Limb (tissue), 2 donors: Measurements from ENCODE around the gene OGDH.
"Not testable (repeated sequence)": the region's sequence is repeated elsewhere in the genome, so short reads cannot be mapped to it uniquely, and the experiment has no call there.

ENCODE experiments used
- DNase-seq, 2 donors: peaks; one replicate each; pipeline ENCODE4 v3.0.0-alpha.2; 2016; ENCODE audit errors: extremely low spot score in 2 of 2

The OGDH gene

DNA sequence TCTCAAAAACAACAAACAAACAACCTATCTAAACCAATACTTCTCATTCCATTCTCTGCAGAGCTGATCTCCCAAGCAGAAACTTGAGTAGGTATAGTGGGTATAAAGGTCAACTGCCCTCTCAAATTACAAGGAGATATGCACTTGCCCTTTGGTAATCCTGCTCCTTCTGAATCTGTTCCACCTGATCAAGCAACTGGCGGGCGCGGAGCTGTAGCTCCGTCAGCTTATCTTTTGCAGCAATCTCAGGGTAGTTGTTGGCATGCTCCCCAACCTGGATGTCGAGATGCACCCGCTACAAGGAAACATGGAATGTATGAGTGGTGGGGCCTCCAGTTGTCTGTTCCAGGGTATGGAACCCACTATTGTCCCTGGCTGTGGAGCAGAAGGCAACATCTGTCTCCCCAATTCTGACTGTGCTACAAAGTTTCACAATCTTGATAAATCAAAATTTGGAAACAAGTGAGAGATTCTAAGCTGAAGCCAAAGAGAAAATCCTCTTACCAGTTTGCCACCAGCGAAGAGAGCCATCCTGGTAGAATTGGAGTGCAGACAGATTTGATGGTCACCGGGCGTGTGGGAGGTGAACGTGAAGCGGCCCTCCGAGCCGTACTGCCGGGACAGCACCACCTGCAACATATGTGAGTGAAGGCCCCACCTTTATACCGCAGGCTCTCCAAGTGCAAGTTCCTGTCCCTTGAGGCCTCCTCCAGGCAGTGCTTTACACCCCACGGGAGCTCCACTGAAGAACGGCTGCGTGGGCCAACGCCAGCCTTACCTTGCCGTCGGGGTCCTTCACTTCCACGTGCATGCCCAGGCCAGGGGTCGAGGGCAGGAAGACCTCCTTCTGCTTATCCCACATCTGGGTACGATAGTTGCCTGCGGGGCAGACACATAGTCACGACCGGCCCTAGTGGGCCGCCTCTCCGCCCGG, 25.2 kb upstream of the OGDH start:
- DNase-seq: no peak

DNA sequence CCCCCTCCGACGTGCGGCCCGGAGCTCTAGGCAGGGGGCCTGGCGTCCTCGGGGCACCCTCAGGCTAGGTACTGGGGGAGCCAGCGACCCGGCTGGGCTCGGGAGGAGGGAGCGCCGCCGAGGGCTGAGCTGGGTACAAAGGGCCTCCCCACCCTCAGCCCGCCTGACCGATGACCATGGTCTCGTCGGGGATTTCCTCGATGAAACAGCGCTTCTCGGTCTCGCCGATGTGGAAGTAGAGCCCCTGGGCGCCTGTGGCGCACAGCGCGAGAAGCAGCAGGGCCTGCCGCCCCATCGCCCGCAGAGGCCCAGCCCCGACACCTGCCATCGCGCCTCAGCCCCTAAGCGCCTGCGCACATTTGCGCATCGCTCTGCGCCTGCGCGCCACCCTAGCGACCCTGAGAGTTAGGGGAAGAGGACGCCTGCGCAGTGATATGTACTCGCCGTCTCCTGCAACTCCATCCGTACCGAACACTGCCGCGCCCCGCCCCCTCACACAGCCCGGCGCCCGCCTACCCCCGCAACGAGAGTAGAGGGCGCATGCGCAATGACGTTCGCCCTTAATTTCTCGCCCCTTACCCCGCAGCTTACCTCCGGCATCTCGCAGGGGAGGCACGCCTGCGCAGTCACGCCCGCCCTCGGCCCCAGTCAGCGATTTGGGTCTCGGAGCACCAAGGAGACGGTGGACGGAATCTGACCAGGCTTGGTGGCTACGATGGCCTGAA, 24.4 kb upstream of the OGDH start, which contains the start of gene TMED4:
Gene TMED4 (minus strand): TSS at position 353 of the 725 bp plus-strand sequence. CDS start 25 bp downstream, at position 328.
- DNase-seq: peak; percentile 100

DNA sequence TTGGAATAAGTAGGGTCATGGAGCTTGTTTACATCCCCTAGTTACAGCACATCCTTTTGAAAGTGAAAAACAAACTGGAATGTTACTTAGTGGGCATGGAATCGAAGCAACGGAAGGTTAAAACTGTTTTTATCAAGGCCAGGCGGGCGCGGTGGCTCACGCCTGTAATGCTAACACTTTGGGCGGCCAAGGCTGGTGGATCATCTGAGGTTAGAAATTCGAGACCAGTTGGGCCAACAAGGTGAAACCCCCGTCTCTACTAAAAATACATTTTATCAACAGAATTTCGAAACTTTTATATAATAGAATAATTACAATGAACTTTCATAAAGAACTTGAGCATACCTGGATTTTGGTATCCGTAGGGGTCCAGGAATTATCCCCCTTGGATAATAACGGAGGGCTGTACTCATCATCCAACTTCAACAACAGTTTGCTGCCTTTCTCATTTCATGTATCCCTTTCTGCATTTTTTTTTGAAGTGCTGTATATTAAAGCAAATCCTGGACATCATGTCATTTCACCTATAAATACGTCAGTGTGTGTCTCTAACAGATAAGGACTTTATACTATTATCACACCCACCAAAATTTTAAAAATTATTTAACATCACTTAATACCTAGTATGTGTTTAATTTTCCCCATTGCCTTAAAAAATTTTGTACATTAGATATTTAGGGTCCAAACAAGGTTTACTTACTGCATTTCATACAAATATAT, 23.1 kb upstream of the OGDH start:
- no peak for DNase-seq

DNA sequence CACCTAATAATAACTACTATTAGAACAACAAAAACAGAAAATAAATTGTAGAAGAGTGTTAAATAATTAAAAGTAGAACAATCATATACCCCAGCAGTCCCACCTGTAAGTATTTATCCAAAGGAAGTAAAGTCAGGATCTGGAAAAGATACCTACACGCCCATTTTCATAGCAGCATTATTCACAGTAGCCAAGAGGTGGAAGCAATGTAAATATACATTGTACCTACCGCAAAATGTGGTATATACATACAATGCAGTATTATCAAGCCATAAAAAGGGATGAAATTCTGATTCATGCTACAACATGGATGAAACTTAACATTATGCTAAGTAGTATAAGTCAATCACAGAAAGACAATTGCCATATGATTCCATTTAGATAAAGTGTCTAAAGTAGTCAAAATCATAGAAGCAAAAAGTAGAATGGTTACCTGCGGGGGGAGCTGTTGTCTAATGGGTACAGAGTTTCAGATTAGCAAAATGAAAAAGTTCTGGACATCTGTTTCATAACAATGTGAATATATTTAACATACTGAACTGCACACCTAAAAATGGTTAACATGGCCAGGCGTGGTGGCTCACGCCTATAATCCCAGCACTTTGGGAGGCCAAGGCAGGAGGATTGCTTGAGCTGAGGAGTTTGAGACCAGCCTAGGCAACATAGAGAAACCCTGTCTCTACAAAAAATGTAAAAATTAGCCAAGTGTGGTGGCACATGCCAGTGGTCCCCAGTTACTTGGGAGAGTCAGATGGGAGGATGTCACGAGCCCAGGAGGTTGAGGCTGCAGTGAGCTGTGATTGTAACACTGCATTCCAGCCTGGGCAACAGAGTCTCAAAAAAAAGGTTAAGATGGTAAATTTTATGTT, 18.4 kb upstream of the OGDH start:
- peak; percentile 55 to 70 for DNase-seq

DNA sequence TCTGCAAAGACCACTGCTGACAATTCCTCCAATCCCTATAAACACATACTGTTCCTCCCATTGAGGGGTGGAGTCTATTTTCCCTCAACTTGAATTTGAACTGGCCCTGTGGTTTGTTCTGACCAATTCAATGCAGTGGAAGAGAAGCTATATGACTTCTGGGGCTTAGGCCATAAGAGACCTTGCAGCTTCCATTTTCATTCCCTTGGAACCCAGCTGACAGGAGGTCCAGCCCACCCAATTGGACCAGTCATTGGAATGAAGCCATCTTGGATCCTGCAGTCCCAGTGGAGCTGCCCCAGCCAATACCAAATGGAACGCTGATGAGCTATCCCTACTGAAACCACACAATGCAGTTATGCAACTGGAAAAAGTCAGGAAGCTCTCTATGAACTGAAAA, 15.5 kb upstream of the OGDH start:
- DNase-seq: no peak

DNA sequence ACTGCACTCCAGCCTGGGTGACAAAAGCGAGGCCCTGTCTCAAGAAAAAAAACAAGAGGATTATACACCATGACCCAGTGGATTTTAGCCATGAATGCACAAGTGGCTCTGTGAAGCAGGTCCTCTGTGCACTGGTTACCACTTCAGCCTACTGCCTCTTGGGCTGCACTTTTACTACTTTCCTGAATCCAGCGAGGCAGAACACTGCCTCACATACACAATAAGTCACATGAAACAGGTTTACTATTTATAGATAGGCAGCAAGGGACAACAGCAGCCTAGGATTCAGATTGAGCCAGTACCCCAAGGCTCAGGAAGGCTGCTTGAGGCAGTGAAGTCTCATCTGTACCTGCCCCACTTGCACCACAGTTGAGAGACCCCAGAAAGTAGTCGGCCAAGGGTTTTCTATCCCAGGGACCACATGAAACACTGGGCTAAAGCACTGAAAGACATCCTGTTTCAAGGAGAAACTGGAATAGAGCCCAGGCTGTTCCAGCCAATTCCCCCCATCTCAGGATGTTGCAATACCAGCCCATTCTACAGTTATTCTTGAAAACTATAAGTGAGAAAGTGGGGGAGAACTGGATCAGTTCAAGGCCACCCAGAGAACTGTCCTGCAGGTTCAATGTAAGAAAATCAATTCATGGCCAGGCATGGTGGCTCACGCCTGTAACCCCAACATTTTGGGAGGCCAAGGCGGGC, 10.3 kb upstream of the OGDH start:
- no peak for DNase-seq

DNA sequence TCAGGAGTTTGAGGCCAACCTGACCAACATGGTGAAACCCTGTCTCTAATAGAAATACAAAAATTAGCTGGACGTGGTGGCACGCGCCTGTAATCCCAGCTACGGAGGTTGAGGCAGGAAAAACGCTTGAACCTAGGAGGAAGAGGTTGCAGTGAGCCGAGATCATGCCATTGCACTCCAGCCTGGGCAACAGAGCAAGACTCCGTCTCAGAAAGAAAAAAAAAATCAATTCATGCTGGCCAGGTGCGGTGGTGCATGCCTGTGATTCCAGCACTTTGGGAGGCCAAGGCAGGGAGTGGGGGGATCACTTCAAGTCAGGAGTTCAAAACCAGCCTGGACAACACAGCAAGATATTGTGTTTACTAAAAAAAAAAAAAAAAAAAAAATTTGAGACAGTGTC, 9.2 kb upstream of the OGDH start:
- DNase-seq: not testable (repeated sequence)

DNA sequence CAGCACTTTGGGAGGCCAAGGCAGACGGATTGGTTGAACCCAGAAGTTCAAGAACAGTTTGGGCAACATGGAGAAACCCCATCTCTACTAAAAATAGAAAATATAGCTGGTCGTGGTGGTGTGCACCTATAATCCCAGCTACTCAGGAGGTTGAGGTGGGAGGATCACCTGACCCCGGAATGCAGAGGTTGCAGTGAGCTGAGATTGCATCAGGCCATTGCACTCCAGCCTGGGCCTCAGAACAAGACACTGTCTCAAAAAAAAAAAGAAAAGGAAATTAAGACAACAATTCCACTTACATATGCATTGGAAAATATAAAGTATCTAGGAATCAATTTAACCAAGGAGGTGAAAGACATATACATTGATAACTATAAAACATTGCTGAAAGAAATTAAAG, 7.2 kb upstream of the OGDH start:
- DNase-seq: no peak

DNA sequence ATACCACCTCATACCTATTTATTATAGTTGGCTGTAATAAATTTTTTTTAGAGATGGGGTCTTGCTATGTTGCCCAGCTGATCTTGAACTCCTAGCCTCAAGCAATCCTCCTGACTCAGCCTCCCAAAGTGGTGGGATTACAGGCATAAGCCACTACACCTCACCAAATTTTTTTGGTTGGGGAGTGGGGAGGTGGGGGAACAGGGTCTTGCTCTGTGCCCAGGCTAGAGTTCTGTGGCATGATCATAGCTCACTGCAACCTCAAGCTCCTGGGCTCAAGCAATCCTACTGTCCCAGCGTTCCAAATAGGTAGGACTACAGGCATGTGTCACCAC, 3.9 kb upstream of the OGDH start:
- DNase-seq: no peak

DNA sequence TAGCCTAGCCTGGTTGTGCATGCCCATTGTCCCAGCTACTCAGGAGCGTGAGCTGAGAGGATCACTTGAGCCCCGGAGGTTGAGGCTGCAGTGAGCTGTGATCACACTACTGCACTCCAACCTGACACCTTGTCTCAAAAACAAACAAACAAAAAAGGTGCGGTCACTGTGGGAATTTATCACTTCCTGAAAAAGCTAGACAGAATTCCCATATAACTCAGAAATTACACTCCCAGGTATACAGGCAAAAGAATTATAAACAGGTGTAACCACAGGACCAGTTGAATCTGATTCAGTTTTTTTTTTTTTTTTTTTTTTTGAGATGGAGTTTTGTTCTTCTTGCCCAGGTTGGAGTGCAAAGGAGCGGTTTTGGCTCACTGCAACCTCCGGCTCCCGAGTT, 3.2 kb upstream of the OGDH start:
- DNase-seq: no peak

DNA sequence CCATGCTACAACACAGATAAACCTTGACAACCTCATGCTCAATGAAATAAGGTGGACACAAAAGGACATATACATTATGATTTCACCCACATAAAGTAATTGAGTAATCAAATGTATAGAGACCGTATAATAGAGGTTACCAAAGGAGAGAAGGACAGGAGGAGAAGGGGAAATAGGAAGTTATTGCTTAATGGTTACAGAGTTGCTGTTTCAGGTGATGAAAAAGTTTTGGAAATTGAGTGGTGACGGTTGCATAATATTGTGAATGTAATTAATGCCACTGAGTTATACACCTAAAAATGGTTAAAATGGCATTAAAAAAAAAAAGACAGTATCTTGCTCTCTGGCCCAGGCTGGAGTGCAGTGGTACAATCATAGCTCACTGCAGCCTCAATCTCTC, 1.5 kb upstream of the OGDH start:
- no peak for DNase-seq

DNA sequence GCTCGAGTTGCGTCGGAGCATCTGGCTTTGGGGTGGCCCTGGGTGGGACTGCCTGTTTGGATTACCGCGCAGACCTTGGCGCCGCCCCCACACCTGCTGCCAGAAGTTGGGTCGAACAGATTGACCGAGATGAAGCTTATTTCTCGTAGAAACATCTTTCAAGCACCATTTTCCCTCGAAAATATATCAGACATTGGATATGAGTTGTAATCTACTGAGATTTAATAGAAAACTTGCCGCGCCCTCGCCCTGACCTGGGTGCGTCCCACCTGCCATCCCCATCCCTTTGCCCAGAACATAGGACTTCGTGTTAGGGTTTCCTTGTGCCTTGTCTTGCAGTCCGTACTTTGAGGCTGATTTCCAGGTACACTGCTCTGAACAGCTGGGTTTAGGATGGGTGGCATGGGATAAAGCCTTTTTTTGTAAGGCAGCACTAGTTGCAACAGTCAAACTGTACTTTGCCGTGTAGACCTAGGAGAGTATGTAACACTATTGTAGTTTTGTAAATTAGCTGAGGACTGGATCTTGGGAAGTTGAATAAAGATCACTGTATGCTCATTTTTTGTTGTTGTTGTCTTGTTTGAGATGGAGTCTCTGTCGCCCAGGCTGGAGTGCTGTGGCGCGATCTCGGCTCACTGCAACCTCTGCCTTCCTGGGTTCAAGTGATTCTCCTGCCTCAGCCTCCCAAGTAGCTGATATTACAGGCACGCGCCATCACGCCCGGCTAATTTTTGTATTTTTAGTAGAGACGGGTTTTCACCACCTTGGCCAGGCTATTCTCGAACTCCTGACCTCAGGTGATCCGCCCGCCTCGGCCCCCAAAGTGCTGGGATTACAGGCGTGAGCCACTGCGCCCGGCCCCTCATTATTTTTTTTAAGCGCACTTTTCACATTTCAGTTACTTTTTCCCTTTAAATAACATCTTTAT, 978 bp downstream of the OGDH start:
- DNase-seq: no peak

DNA sequence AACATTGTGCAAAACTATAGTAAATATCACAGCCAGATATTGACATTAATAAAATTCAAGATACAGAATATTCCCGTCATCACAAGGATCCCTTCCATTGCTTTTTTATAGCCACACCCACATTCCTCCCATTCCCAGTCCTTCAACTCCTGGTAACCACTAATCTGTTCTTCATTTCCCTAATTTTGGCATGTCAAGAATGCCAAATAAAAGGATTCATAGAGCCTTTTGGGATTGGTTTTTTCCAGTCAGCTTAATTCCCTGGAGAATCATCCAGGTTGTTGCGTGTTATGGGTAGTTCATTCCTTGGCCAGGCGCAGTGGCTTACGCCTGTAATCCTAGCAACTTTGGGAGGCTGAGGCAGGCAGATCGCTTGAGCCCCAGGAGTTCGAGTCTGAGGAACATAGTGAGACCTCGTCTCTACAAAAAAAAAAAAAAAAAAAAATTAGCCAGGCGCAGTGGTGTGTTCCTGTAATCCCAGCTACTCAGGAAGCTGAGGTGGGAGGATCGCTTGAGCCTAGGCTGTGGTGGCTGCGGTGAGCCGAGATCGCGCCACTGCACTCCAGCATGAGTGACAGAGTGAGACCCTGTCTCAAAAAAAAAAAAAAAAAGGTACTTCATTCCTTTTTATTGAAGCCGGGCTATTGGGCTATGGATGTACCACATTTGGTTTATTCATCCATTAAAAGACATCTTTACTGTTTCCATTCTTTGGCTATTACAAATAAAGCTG, 2.7 kb downstream of the OGDH start:
- no peak for DNase-seq

DNA sequence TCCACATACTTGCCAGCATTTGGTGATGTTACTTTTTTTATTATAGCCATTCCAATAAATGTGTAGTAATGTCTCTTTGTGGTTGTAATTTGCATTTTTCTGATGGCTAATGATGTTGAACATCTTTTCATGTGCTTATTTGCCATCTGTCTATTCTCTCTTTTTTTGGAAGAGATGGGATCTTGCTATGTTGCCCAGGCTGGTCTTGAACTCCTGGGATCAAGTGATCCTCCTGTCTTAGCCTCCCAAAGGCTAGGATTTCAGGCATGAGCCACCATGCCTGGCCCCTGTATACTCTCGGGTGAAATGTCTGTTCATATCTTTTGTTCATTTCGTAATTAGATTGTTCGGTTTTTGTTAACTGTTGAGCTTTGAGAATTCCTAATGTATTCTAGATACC, 3.4 kb downstream of the OGDH start:
- no peak for DNase-seq

DNA sequence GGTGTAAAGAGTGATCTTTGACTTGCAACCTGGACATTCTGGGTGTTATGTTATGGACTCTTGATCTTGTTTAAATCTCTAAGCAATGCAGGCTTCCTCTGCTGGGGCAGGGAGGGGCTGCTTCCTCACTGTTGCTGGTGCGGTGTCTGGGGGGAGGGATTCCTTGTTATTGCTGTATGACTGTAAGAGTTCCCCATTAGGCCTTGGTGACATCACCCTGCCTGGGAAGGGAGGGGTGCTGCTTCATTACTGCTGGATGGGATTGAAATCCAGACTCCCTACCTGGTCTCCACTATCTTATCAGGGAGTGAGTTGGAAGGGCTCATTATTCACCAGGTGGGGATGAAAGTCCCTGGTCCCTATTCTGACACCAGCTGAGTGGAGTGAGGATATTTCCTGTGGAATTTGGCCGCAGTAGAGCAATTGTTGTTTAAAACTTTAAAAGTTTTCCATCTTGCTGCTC, 8.8 kb downstream of the OGDH start:
- no peak for DNase-seq

DNA sequence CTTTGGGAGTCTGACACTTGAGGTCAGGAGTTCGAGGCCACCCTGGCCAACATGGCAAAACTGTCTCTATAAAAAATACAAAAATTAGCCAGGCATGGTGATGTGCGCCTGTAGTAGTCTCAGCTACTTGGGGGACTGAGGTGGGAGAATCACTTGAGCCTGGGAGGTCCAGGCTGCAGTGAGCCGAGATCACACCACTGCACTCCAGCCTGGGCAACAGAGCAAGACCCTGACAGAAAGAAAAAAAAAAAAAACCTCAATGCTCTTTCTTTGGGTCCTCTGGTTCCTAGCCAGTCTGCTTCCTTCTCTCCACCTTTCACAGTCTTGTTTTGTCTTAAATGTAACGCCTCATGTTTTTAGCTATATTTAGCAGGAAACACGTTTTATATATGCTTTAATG, 9.4 kb downstream of the OGDH start:
- DNase-seq: no peak

DNA sequence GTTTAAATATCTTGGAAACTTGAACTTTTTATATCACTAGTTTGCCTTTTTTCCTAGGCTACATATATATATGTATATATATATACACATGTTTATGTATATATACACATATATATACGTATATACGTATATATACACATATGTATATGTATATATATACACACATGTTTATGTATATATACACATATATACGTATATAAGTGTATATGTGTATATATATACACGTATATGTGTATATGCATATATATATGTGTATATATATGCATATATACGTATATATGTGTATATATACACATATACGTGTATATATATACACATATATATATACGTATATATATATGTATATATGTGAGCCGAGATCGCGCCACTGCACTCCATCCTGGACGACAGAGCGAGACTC, 10.1 kb downstream of the OGDH start:
- no peak for DNase-seq

DNA sequence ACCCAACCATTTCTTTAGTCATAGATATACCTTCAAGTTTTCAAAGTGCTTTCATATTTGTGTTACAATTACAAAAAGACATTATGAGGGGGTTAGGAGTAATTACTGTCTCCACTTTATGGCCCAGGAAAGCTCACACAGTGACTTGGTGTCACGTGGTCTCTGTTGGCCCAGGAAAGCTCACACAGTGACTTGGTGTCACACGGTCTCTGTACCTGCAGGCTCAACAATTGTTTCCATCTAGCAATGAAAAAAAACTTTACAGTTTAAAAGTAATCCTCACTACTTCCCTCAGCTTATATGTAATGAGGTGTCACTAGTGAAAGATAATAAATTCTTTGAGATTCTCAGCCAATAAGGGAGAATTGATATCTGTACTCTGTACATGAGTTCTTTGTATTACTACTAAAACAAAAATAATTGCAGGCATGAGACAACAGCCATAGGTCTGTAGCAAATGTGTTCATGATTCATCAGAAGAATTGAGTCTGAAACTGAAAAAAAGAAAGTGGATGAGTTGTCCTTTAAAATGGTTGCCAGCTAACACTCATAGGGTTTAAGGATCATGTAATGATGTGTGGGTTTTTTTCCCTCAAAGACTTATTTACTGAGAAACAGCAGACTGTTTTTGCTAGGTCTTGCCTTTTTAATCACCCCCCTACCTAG, 10.9 kb downstream of the OGDH start:
- DNase-seq: no peak
